Activated CD4-positive, alpha-beta T cell treated with anti-CD3 and anti-CD28 coated beads, Interleukin-2, amount 50 U/mL, for 1 hour (primary cell): ENCODE results near the gene ACSL4.
"Not testable (repeated sequence)": the region's sequence is repeated elsewhere in the genome, so short reads cannot be mapped to it uniquely, and the experiment has no call there.

Experiments used
- DNase-seq: peaks from one replicate; pipeline ENCODE4 v3.0.0-alpha.2; 2020

ACSL4 gene

DNA sequence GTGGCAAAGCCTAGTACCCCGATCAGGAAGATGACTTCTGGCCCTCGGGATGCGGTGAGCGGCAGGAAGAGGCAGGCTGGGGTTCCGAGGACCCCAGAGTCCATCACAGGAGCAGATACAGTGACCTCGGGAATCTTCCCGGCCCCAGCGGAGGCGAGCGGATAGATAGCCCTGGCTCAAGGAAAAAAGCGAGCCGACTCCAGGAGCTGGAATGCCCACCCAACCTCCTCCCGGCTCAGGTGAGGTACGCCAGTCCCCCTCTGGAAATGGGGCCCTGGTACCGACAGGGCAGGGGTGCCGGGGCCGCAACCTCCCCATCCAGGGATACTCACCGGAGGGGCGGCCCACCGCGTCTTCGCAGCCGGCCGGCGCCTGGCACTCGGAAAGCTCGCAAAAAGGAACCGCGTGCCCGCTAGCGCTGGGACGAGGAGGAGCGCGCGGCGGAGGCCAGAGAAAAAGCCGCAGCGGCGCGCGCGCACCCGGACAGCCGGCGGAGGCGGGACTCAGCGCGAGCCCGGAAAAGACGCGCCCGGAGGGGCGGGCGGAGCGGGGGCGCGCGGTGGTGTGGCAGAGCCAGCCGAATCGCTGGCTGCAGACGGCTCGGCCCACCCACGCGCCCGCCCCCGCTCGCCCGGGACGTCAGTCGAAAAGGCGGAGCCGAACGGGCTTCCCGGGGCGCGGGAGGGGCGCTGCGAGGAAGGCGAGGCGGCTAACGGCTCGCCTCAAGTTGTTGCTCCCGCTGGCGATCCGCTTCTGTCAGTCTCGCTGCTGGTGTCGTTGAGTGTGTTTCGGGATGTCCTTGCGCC, at the start of gene ACSL4:
Gene ACSL4, minus strand, starts transcription at position 451 of the 806 bp plus-strand sequence. CDS start 49,894 bp downstream, outside the sequence.
- DNase-seq = peak; percentile 83

DNA sequence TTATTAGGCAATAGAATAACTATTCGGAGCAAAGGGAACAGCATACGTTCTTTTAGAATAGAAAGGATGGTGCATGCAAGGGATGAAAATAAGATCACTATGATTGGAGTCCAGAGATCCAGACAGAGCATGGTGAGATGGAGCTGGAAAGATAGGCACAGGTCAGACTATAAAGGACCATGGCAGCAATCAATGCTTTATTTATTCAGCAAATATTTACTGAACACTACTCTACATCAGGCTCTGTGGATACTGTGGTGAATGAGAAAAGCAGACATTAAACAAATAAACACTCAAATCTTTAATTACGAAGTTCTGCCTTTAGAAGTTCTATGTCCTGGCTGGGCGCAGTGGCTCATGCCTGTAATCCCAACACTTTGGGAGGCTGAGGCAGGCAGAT, 44.7 kb upstream of the ACSL4 start:
- no peak for DNase-seq

DNA sequence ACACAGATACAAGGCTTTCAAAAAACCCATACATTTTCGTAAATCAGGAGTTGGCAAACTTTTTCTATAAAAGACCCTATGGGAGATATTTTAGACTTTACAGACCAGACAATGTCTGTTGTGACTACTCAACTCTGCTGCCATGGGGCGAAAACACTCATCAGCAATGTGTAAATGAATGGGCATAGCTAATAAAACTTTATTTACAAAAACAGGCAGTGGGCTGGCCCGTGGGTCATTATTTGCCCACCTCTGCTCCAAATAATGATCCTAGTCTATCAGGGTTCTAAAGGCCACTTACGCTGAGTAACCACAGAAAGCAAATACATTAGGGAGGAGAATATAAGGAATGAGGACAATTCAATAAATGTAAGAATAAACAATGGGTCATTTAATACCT, 43.9 kb upstream of the ACSL4 start:
- no peak for DNase-seq

DNA sequence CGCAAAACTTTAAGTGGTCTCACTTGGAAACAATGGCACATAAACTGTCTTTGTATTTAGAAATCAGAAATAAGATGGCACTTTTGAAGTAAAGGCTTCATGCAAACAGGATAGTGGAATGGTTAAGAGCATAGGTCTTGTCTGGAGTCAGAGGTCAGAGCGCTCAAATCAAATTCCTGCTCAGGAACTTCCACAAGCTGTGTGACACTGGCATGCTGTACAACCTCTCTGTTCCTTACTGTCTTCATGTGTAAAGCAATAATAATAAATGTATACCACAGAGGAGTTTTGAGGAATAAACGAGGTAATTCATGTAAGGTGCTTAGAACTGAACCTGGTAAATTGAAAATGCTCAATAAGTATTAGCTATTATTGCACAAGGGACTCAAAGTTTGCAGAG, 43.4 kb upstream of the ACSL4 start:
- no peak for DNase-seq

DNA sequence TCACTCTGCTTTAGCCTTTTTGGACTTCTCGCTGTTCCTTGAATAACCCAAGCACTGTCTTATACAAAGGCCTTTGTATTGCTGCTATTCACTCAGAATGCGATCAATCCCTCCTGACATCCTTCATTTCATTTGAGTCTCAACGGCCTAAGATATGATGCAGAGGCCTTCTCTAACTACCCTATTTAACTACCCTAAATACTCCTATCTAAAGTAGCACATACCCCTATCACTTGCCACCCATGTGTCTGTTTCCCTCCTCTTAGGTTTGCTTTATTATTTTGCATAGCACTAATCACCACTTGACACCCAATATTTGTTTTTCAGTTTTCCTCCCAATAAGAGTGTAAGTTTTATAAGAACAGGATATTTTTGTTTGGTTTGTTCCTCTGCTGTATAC, 42.3 kb upstream of the ACSL4 start:
- no peak for DNase-seq

DNA sequence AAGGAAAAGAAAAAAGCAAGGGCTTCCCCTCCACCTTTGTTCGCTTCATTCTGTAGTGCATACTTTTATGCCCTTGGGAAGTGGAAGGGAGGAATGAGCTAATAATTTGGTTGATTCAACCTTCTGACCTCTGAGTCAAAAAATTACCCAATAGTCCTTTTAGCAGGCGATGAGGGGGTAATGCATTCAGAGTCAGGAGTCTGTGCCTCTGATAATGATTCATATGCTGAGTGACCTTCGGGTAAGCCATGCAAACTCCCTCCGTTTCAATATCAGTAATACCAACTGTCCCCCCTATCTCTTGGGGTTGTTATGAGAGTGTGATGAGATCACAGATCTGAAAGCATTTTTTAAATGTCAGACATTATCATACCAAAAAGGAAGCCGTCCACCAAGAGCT, 41.6 kb upstream of the ACSL4 start:
- no peak for DNase-seq

DNA sequence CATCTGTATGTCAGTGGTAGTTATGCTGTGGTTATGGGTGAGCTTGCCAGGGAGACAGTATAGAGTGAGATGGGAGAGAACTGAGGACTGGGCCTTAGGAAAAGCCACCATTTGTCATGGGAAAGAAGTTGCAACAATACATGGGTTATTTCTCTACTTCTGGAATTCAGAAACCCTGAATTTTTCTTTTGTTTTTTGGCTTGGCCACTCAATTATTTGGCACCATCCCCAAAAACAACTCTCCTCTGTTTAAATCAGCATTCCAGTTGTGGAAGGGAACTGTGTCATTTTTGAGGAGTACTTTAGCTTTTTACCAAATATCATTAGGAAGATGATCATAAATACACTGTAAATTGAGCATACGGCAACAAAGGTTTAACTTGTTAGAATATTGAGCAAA, 41.1 kb upstream of the ACSL4 start:
- DNase-seq = no peak

DNA sequence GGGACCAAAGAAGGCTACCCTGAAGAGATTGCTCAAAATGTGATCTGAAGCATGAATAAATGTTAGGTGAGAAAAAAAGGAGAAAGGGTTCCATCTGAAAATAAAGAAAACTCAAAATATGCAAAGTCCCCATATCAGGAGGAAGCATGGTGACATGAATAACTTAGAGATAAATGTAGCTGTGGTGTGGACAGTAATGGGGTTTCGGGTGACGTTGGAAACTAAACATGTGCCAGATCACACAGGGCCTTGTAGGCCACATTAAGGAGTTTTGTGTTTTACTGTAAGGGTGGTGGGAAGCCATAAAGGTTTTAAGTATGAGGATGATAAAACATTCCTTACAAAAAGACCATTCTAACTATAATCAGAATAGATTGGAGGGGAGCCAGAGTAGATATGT, 40.3 kb upstream of the ACSL4 start:
- no peak for DNase-seq

DNA sequence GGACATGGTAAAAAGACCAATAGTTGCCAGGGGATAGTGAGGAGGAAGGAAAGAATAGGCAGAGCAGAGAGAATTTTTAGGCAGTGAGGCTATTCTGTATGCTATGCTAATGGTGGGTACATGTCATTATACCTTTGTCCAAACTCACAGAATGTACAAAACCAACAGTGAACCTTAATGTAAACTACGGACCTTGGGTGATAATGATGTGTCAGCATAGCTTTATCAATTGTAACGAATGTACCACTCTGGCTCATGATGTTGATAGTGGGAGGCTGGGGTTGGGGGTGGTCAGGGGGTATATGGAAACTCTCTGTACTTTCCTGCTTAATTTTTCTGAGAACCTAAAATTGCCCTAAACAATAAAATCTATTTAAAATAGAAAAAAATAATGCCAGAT, 37.7 kb upstream of the ACSL4 start:
- DNase-seq = no peak

DNA sequence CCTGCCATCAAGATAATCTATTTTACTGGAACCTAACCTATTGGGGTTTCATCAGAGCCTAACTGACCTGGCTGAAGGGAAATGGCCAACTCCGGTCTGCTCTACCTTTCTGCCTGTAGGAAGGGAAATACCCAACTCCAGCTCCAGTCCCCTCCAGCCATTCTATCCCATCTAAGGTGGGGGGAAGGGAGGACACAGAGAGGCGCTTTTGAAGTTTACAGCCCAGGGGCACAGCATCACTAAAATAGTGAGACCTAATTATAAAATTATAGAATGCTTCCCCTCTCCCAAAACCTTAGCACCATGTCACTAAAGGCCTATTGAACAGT, 27.8 kb upstream of the ACSL4 start:
- DNase-seq = no peak

DNA sequence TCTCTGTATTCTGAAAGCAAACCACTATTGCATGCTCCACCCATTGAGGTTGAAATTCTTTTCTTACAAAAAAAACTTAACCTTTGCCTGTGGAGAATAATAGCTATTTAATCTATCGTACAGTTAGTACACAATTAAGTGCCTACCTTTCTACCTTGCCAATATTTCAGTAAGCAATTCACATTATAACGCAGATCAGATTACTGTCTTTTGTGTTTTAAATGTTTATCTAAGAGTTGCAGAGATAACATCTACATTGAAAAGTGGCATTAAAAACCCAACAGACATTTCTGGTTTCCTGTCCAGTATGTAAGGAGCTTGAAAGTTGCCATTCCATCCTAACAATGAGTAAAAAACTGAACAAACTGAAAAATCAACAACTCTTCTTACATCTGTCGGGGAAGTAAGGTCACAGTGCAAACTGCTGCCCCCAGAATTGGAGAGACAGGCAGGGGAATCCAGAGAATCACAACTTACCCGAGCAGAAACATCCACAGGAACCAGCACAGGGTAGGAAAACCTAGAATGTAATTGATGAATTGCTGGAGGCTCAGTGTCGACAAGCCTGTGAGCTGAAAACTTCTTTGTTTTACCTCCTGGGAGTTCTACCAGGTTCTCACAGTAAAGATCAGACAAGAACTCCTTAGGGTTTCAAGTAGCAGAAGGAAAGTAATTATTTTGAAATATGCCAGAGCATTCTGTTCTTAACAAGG, 27.3 kb upstream of the ACSL4 start:
- DNase-seq = no peak

DNA sequence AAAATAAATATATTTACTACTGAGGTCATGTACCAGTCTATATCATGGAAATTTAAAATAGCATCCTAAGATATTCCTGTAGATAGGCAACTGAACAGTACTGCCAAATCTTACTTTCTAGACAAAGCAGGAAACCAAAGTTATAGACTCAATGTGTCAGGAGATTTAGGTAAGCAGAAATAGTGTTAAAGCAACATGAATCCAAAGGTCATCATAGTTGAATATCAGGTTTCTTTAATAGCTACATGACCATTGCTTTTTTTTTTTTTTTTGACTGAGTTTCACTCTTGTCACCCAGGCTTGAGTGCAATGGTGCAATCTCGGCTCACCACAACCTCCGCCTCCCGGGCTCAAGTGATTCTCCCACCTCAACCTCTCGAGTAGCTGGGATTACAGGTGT, 20.2 kb upstream of the ACSL4 start:
- no peak for DNase-seq

DNA sequence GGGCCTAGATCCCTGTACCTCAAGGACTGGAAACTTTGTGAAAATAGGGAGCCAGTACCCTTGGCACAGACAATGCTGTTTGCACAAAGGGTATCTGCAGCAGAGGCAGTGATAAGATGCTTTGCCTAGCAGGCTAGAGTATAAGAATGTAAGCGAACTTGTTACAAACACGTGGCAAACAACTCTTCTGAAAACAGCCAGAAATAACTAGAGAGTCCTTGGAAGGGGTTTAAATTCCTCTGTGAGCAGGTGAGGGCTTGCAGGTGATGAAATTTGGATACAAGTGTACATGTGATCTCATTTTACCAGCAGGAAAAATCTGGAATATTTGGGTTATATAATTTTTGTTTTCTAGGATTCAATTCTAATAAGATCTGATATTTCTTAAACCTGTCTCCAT, 18.6 kb upstream of the ACSL4 start:
- no peak for DNase-seq

DNA sequence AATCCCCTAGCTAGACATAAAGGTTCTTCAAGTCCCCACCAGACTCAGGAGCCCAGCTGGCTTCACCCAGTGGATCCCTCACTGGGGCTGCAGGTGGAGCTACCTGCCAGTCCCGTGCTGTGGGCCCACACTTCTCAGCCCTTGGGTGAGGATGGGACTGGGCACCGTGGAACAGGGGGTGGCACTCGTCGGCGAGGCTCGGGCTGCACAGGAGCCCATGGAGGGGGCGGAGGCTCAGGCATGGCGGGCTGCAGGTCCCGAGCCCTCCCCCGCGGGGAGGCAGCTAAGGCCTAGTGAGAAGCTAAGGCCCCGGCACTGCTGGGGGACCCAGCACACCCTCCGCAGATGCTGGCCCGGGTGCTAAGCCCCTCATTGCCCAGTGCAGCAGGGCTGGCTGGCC, 16.1 kb upstream of the ACSL4 start:
- no peak for DNase-seq

DNA sequence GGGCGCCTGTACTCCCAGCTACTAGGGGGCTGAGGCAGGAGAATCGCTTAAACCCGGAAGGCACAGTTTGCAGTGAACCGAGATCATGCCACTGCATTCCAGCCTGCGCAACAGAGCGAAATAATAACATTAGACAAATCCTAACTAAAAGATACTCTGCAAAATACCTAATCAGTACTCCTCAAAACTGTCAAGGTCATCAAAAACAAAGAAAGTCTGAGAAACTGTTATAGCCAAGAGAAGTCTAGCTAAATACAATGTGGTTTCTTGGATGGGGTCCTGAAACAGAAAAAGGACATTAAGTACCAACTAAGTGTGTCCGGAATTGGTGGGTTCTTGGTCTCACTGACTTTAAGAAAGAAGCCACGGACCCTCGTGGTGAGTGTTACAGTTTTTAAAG, 14.6 kb upstream of the ACSL4 start:
- DNase-seq = no peak

DNA sequence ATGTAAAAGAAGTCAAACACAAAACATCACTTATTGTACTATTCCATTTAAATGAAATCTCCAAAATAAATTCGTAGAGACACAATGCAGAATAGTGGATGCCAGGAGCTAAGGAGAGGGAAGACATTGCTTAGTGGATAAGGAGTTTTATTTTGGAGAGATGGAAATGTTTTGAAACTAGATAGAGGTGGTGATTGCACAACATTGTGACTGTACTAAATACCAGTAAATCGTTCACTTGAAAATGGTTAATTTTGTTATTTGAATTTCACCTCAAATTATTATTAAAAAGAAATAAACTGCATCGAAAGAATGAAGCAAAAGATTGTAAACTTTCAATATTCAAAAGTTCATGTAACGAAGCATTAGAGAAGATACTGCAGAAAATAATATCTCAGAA, 9.7 kb upstream of the ACSL4 start:
- no peak for DNase-seq

DNA sequence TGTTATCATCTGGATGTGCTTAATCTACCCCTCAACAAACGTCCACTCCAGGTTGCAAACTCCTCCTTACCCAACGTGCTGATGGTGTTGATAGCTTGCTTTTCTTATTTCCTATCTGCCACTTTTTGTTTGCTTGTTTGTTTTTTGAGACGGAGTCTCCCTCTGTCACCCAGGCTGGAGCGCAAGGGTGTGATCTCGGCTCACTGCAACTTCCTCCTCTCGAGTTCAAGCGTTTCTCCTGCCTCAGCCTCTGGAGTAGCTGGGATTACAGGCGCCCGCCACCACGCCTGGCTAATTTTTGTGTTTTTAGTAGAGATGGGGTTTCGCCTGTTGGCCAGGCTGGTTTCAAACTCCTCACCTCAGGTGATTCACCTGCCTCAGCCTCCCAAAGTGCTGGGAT, 7.8 kb upstream of the ACSL4 start:
- DNase-seq = not testable (repeated sequence)

DNA sequence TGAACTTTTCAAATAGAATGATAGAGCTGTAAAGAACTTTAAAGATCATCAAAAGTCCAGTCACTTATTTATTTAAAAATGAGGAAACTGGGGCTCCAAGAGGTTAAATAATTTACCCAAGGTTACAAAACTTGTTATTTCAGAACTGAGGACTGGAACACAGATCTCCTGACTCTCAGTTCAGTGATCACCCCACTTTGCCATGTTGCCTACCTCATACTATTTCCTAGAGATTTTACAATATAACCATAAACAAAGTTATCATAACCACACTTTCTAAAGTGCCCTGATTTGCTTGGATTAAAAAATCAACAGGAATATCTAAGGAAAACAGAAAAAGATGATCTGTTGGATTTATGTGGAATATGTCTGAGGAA, 7.4 kb upstream of the ACSL4 start:
- no peak for DNase-seq

DNA sequence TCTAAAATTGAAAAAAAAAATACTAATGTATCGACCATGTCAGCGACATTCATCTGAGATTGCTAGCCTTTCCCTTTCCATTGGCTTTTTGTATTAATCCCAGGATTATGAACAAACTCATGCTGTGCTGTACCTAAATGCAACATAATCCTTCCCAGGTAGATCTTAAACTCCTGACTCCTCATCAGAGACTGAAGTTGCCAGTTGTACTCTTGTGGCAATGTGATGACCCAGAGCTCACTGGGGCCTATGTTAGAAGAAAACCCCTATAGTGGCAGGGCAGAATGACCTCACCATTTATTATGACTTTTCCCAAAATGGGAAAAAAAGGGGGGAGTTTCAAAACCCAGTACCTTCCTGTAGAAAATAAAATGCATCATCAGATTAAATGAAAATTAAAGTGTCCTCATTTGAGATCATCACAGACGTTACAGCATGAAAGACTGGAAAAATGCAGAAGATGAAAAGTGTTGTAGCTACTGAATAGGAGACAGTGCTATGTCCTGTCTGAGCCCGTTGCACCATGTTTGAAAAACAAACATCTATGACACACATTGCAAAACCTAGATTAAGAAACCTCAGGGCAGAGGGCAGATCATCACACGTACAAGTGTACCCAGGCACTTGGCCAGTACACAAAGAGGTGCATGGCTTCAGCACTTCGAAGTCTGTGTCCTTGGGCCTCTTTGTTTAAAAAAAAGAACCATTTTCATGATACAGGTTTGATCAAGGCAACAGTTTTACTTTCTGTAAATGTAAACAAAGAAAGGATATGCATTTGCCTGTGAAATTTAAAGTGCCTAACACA, 6.8 kb upstream of the ACSL4 start:
- no peak for DNase-seq

DNA sequence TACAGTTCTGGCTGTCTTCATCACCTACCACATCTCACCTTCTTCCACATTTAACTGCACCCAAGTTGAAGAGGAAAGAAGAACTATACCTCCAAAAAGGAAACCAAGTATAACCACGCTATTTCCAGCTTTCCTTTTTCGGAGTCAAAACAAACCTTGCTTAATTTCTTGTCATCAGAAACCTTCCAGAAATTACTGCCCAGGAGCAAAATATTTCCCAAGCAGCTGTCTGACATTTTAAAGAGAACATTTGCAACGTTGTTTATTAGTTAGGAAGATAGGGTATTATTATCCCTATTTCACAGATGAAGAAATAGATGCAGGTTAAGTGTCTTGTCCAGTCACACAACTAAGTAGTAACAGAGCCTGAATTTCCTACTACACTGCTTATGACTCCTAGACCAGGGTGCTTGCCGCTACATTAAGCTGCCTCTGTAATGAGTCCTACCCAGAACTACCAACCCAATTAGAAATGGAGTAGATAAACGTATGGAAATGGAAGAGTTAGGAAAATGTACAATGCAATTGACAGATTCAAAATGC, 2.2 kb upstream of the ACSL4 start:
- no peak for DNase-seq

DNA sequence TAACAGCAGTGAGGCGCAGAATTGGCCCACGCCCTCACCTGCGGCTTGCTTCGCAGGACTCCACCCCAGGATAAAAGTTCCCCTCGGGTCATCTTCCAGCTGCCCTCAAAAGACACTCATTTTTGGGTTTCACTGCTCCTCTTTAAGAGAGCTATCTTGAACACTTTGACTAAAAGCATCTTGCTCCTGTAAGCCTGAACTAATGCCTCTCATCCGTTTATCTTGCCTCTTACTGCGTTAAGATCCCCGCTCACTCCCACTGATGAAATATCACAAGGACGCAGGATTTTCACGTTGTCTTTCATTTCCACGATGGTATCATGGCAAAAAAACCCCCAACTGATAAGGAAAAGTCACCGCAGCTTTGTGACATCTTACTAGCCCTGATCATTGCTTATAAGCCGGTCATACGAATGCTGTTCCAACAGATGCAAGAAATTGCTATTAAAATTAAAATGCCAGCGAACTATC, 591 bp upstream of the ACSL4 start:
- no peak for DNase-seq

DNA sequence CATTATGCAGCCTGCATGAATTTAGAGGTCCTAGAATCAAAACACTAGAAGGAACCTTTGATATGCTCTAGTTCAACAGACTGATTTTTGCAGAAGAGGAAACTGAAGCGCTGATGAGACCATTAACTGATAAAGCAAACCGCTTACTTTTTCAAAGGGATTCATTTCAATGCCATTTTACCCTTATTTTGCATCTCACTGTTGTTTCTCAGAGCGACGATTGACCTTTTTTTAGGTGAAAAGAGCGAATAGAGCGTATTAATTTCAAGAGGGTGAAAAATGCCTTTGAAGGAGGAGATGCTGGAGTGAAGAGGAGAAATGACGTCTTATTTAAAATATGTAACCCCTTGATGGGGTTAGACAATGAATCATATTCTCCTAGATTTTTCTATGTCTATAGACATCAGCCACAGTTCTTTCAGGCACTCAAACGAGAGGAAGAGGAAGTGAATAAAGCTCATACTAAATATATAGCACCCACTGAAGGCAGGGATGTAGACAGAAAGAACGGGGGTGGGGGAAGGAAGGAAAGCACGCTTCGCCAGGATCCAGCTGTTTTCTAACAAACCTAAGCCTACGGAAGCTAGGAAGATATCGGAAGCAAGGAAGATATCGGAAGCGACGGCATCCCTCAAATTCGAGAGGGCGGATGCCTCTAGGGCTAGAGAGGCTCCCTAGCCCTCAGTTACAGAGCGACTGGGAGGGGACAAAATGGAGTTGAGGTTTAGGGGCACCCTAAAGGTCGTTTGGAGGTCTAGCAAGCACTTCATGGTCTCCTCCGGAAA, 848 bp downstream of the ACSL4 start:
- DNase-seq = peak; percentile 9

DNA sequence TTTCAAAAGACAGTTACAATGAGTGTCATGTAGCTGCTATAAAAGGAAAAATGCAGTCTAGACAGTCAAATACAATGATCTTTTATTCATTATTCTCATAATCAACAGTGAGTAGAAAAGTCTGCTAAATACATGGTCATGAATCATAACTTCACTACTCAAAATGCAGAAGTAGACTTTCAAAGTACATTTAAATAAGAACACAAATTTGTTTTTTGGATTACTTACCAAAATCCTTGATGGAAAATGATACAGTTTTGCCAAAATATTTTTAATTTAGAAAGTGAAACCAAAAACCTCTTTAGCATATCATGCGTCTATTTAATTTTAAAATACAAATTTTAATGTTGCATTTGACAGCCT, 4.9 kb downstream of the ACSL4 start:
- no peak for DNase-seq
